Neural progenitor cell (in vitro differentiated cells): ENCODE data around the gene HOXA13.

ENCODE experiments used
- EZH2 ChIP-seq: fragments of 200-600 bp; sonication (generic); IDR thresholded peaks from 2 replicates; pipeline ENCODE4 v1.6.1; 2017; ENCODE audit warnings: antibody characterized with exemption, mild to moderate bottlenecking, moderate library complexity
- TF ChIP-seq, protein P1 (sequence below): fragments of 200-600 bp; sonication (generic); IDR thresholded peaks from 2 replicates; pipeline ENCODE4 v1.5.1; 2017; ENCODE audit warnings: antibody characterized with exemption, mild to moderate bottlenecking

DNA sequence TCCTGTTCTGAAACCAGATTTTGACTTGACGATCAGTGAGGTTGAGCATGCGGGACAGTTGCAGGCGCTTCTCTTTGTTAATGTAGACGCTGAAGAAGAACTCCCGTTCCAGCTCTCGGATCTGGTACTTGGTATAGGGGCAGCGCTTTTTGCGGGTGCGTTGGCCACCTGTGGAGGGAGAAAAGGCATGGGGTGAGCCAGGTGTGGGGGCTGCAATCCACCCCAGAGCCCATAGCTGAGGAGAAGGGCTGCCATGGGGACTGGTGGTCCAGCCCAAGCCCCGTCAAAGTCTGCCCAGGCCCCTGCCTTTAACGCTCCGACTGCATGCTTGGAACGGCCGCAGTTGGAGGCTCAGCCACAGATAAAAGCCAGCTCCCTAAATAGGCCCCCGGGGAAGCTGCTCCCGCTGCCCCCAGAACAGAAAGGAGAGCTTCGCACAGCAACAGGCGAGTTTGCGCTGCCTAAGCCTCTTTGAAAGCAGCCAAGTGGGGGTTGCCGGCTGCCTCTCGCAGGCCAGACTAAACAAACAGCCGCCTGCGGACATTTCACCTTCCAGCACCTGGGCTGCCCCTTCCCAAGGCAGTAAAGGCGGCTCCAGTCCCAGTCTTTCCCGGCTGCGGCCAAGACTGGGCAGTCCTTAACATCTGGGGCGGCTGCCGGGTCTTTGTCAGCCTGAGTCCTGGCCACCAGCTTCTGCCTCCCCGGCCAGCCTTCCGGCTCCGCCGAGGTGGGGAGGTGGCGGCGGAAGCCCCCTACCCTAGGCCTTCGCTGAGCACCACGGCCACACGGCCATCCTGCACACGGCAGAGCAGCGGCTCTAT lies 16.8 kb downstream of the HOXA13 start:
- TF ChIP-seq, protein P1, sequence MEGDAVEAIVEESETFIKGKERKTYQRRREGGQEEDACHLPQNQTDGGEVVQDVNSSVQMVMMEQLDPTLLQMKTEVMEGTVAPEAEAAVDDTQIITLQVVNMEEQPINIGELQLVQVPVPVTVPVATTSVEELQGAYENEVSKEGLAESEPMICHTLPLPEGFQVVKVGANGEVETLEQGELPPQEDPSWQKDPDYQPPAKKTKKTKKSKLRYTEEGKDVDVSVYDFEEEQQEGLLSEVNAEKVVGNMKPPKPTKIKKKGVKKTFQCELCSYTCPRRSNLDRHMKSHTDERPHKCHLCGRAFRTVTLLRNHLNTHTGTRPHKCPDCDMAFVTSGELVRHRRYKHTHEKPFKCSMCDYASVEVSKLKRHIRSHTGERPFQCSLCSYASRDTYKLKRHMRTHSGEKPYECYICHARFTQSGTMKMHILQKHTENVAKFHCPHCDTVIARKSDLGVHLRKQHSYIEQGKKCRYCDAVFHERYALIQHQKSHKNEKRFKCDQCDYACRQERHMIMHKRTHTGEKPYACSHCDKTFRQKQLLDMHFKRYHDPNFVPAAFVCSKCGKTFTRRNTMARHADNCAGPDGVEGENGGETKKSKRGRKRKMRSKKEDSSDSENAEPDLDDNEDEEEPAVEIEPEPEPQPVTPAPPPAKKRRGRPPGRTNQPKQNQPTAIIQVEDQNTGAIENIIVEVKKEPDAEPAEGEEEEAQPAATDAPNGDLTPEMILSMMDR: no peak
- TF ChIP-seq EZH2: peak; percentile 97
